Measurements from ENCODE around the gene ABCC12.

DNA sequence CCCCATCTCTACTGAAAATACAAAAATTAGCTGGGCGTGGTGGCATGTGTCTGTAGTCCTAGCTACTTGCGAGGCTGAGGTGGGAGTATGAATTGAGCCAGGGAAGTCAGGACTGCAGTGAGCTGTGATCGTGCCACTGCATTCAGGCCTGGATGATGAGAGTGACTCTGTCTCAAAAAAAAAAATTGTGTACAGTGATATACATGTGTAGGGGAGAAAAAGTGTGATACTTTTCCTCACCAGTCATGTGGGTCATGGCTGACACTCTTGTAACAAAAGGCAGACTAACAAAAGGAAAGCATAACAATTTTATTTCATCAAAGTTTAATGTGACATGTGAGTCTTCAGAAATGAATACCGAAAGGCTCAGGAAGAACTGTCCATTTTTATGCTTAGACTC lies 2.0 kb upstream of the ABCC12 start:
- TF ChIP-seq, protein P1, sequence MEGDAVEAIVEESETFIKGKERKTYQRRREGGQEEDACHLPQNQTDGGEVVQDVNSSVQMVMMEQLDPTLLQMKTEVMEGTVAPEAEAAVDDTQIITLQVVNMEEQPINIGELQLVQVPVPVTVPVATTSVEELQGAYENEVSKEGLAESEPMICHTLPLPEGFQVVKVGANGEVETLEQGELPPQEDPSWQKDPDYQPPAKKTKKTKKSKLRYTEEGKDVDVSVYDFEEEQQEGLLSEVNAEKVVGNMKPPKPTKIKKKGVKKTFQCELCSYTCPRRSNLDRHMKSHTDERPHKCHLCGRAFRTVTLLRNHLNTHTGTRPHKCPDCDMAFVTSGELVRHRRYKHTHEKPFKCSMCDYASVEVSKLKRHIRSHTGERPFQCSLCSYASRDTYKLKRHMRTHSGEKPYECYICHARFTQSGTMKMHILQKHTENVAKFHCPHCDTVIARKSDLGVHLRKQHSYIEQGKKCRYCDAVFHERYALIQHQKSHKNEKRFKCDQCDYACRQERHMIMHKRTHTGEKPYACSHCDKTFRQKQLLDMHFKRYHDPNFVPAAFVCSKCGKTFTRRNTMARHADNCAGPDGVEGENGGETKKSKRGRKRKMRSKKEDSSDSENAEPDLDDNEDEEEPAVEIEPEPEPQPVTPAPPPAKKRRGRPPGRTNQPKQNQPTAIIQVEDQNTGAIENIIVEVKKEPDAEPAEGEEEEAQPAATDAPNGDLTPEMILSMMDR (conservative IDR thresholded peaks at IDR 0.05; ENCODE audit: low read depth, low read length): no peak
- TF ChIP-seq EZH2 (IDR thresholded peaks at IDR 0.05; ENCODE audit: borderline replicate concordance, low read depth, low read length, poor library complexity, severe bottlenecking): no peak

All from A673 (cell line).